Measurements from ENCODE around the gene ATG12.
"Not testable (repeated sequence)": the region's sequence is repeated elsewhere in the genome, so short reads cannot be mapped to it uniquely, and the experiment has no call there.

The ATG12 gene

DNA sequence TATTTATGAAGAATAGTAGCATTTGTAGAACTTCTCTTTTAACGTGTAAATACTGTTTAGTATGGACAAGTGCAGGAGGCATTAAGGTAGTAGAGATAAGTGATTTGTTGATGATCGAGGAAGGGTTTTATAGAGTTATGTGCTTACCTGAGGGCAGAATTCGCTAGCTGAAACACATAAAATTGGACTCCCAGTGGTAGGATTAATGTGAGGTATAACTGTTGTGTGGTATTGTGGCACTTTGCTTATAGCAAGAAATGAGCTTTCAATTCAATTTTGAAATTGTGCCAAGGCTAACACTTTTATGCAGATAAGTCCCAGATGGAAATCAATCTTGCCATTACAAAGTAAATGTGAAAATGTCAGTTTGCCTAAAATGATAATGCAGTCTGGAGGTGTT is 1.6 kb upstream of the ATG12 start:
- no peak for DNase-seq (ENCODE audit: low read depth in 2 of 2)

DNA sequence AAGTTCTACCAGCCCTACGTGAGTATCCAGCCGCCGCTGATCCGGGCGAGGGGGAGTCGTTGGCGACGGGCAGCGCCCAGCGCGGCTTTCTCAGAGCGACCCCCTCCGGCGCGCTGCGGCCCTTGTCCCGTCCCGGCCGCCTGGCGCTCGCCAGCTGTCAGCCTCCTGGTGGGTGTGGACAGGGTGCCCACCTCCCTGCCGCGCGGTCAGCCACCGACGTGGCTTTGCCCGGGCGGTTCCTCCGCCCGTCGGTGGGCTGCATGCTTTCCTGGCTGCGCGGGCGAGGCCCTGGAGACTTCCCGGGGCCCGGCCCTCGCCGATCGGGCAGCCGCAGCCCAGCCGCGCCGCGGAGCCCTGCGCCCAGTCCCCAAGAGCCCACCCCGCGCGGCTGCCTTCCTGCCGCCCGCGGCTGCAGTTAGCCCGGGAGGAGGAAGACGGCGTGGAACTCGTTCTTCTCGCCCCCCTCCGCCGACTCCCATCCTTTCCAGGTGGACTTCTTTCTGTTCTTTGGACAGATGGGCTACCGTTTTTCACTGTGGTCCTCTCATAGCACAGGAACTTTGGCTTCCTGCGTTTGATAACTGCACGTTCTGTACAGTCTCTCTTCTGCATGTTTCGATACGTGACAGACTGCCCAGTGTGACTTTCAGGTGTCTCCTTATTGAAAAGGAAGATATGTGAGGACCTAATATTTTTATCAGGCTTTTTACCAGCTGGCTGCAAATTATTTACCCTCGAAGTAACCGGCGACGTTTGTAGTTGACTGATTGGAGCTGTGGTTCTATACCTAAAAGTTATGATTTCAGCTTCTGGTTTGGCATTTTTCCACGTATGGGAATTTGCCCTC is 947 bp upstream of the ATG12 start:
- no peak for DNase-seq (ENCODE audit: low read depth in 2 of 2)

DNA sequence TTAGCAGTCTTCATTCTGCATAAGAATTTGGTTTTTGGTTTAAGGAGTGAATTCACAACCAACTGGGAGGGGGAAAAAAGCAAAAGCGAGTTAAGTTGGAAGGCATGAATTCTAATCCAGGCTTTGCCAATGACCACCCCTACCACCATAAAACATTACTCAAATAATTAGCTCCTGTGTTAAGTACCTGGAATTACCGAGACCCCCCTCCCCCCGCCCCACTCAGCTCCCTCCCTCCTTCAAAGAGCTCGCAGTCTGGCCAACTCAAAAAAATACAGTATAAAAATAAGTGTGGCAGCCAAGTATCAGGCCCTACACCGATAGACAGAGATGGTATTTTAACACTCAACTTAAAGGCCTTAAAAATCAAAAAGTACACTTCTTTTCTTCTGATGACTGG is 492 bp downstream of the ATG12 start:
- no peak for DNase-seq (ENCODE audit: low read depth in 2 of 2)

DNA sequence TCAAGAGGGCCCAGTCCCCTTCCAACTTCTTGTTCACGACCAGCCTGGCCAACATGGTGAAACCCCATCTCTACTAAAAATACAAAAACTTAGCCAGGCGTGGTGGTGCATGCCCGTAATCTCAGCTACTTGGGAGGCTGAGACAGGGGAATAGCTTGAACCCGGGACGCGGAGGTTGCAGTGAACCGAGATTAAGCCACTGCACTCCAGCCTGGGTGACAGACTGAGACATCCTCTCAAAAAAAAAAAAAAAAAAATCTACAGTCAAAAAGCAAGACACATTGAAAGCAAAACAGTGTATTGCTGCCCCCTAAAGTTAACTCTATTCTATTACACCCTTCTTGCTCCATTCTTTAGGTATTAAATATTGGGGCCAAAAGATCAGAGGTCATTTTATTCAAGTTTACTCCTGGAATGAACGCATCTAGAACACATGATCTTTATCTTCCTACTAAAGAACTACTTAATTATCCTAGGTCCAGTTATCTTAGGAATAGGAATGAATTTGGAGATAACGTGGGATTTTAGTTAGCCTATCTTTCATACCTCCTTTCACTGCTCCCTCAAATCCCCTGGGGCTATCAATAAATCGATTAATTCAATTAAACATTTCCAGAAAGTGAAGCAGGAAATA is 2.4 kb downstream of the ATG12 start:
- no peak for DNase-seq (ENCODE audit: low read depth in 2 of 2)

DNA sequence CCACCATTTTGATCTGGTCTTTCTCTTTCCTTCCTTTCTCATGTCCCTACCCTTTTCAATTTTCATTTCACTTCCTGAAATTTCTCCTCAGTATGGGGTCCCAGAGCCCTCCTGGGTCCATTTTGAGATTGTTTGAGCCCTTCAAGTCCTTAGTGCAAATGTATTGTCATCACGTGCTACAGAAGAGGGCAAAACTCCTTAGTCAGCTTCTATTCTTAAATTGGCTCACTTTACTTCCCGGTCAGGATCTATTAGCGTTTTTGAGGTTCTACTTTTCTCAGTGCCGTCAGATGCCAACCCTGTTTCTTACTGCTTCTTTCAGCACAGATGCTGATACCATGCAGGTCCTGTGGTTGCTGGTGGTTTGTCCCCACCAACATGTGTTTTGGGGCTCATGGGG is 5.9 kb downstream of the ATG12 start:
- no peak for DNase-seq (ENCODE audit: low read depth in 2 of 2)

DNA sequence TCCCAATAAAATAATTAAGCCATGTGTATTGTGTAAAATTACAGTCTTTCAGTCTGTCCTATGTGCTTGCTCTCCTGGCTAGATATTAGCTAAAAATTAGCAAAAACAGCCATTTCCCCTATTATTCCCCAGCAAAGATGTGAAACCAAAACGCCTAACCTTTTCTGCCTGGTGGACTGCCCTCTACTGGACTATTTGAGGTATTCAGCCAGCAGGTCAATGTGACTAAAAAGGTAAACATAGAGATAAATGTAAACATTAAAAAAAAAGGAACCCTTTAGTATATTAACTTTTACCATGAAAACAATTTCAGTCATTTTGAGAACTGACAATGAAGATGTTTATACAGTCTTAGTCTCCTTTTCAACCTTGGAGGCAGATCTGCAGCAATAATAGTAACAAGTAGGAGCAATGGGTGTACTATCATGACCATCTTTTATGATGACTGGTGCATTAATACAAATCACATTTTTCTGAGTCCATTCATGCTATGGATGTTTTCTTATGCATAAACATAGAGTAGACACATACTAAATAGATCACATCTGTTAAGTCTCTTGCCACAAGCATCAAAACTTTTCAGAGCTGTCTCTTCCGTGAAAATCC is 10.1 kb downstream of the ATG12 start:
- peak in 1 of 2 donors; percentile 9 for DNase-seq (ENCODE audit: low read depth in 2 of 2)

DNA sequence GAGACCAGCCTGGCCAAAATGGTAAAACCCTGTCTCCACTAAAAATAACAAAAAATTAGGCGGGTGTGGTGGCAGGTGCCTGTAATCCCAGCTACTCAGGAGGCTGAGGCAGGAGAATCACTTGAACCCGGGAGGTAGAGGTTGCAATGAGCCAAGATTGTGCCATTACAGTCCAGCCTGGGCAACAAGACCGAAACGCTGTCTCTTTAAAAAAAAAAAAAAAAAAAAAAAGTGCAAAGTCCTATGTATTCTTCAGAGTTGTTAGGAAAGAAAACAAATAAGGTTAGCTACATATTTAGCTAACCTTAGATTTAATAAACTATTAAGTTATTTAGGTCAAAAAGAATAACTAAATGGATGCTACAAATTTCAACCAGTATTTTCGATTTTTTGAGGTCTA is 11.5 kb downstream of the ATG12 start:
- DNase-seq (ENCODE audit: low read depth in 2 of 2) = no peak

DNA sequence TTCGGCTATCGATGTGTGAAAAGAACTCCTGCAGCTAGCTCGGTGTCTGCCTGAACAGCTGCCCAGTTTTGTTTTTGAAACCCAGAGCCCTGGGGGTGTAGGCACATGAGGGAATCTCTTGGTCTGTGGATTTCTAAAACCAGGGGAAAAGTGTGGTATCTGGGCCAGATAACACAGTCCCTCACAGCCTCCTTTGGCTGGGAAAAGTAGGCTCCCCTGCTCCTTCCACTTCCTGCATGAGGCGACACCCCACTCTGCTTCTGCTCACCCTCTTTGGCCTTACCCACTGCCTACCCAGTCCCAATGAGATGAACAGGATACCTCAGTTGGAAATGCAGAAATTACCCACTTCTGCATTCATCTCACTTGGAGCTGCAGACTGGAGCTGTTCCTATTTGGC is 15.4 kb downstream of the ATG12 start:
- DNase-seq (ENCODE audit: low read depth in 2 of 2) = no peak

DNA sequence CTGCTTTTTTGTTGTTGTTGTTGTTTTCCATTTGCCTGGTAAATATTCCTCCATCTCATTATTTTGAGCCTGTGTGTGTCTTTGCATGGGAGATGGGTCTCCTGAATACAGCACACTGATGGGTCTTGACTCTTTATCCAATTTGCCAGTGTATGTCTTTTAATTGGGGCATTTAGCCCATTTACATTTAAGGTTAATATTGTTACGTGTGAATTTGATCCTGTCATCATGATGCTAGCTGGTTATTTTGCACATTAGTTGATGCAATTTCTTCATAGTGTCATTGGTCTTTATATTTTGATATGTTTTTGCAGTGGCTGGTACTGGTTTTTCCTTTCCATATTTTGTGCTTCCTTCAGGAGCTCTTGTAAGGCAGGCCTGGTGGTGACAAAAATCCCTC is 16.4 kb downstream of the ATG12 start:
- not testable (repeated sequence) for DNase-seq (ENCODE audit: low read depth in 2 of 2)

DNA sequence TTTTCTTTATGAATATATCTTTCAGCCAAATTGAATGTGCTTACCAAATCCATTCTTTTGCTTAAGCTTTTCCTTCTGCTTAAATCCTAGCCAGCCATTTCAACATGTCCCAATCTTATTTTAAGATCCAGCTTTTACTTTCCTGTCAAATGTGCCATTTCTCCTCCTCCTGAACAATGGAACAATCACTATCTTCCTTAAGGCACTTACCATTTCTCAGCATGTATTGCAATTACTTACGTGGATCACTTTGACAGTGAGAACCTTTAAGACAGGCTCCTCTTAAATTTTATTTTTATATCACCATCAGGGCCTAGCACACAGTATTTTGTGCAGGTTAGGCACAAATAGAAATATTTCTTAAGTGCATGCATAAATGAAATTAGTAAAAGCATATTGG is 20.5 kb downstream of the ATG12 start:
- no peak for DNase-seq (ENCODE audit: low read depth in 2 of 2)

DNA sequence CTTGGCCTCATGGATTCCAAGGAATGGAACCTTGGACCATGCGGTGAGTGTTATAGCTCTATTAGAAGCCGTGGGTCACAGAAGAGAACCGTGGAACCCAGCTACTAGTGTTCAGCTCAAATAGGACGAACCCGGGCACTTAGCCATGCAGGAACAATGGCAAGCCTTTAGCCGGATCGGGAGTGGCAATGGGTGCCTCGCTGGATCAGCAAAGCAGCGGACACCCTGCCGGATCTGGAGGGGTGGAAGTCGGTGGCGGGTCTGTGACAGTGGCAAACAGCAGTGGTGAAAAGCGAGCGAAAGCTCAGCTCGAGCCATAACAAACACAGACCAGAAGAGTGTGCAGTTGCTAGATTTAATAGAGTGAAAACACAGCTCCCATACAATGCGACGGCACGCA is 22.5 kb downstream of the ATG12 start:
- no peak for DNase-seq (ENCODE audit: low read depth in 2 of 2)

DNA sequence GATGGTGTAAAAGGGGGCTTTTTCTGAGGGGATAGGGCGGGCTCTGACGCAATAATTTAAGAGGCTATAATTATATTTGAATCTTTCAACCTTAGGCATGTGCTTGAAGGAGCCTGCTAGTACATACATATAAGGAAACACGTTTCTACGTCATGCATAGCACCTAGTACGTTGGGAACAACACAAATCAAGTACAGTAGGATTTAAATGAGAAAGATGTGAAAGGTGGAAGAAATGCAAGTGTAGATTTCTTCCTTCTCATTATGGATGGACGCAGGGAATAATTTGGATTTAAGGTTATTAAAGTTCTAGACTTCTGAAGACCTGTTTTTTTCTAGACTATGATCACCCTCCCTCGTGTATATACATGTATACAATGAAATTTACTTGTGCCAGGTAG is 24.0 kb downstream of the ATG12 start:
- no peak for DNase-seq (ENCODE audit: low read depth in 2 of 2)

DNA sequence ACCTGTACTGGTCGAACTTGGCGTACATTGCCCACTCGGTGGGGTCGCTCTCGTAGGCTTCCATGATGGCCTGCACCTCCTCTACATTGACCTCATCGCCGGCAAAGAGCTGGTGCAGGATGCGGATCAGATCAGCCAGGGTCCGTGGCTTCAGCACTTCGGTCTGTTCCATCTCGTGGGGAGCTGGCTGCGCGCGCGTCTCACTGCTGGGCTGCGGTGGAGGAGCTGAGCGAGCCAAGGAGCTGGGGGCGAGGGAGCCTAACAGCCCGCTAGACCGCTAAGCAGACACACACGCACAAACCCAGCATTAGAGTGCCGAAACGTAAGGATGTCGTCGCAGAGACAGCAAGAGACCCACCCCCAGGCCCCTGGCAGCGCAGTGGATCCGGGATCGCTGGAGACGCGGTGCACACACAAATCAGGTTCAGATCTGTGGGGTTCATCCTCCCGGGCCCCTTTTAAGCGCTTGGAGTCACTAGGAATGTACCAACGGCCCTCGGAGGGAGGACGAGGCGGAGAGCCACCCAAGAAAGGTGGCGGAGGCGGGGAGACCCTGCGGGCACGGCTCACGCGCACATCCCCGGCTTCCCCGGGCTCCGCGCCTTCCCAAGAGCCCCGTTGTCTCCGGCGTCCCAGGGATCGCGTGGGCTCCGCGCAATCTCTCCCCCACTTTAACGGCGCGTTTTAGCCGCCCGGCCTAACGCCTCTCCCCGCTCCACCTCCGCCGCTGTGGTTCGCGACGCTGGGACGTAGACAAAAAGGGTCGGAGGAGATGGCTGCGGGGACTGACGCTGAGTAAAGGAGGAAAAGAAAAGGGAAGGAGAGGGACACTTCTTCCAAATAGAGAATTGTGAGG is 24.9 kb downstream of the ATG12 start, which contains the start of gene CDO1:
Gene CDO1, minus strand, starts transcription at position 434 of the 856 bp plus-strand sequence. Its CDS starts 262 bp downstream, at position 172.
- no peak for DNase-seq (ENCODE audit: low read depth in 2 of 2)

DNA sequence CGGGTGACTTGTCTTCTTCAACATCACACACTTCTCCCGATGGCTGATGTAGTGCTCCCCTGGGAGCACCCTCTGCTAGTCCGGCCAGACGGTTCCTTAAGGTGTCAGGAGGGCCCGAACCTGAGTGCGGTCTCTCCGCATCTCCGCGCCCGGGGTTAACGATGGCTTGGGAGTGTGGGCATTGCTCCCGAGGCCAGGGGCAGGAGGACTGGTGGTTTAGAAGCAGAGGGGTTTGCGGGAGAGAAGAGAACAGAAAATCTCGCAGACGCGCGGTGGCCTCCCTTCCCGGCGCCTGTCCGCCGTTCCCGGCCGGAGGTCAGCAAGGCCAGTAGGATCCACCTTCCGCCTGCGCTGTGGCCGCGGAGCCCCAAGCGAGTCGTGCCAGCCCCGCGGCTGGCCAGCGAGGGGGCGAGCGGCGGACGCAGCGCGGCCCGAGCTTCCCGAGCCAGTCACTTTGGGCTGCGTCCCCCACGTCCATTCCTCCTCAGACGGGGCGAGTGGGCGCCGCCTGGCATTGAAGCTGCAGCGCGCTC is 25.6 kb downstream of the ATG12 start:
- no peak for DNase-seq (ENCODE audit: low read depth in 2 of 2)

DNA sequence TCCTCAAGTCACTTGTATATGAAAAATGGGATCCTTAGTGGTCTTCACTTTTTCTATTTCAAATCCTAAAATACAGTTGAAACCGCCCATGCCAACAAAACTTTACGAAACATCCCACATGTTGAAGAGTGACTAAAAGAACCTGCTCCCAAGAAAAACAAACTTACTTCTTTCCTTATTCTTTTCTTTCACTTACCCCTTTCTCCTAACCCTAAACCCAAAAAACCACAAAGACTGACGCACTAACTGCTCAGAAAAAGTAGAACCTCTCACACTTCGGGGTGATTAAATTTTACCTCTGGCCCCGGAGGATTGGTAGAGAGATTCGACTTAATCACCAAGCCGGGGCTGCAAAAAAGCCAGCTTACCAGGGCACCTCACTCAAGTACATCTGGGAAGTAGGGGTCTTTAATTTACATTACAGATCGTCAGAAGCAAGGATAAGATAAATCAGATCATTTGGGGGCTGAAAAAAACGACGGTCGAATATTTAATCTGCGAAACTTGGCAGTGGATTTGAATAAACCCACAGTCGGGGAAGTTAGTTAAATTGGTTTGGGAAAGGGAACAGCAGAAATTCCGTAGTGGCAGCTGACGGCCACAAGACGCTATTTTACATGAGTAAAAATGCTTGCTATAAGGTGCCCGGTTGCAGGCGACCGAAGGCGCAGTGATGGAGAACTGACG is 26.2 kb downstream of the ATG12 start:
- DNase-seq (ENCODE audit: low read depth in 2 of 2) = no peak

DNA sequence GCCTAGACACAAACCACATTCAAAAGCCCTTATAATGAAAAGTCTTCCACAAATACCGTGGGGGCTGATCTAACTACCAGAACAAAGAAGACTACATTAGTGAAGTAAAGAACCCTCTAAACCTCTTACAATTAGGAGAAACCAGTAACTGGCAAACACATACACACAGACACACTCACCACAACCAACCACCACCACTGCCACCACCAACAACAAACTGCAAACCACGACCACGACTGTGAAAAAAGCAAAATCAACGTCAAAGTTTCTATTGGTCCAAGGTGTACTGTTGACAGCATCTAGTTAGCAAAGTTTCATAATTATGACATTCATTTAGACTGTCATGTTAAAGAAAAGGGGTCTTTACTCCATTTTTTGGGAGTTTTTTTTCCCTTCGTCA is 27.6 kb downstream of the ATG12 start:
- DNase-seq (ENCODE audit: low read depth in 2 of 2) = no peak

DNA sequence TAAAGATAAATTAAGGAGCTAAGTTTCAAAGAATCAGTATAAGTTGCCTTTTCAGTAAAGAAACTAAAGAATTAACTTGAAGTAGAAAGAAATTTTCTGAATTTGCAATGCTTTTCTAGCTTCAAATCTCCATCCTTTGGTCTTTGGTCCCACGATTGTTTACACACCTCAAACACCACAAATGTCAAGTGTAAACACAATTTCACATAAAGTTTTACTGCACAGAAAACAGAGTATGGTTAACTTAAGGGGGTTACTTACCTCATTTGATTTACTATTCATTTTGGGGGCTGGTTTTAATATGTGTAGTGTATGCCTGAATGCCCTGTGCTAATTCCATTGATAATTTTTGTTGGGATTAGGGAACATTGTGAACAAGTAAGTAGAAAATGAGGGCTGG is 29.0 kb downstream of the ATG12 start:
- DNase-seq (ENCODE audit: low read depth in 2 of 2) = no peak

DNA sequence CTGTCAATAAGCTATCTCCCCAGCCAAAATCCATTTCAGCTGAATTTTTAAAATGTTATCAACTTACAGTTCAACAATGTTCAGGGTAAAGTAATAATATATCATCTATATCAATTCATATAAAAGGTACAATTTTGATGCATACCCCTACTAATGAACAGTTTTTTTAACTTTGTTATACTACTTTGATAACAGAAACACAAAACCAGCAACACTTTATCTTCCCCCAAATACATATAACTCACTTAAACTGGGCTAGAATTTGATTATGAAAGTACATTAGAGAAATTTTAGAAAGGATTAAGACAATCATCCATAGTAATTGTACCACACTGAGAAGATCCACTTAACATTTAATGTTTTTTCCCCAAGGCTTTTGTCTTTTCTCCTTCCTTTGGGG is 30.0 kb downstream of the ATG12 start:
- no peak for DNase-seq (ENCODE audit: low read depth in 2 of 2)

DNA sequence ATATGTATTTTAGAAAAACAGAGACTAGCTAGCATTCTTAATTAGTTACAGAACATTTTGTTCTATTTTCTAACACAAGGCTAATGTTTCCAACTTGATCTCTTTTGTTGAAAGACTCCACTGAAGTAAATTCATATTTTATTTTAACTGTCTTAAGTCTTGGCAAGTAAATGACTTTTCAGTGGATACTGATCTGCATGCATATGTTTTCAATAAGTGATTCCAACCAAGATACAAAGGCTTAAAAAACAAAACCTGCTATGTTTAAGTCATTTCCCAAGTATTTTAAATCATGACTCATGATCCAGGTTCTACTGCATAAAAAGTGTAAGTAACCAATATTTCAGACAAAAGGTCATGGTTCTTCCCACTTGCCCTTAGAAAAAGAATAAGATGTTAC is 30.6 kb downstream of the ATG12 start:
- no peak for DNase-seq (ENCODE audit: low read depth in 2 of 2)

DNA sequence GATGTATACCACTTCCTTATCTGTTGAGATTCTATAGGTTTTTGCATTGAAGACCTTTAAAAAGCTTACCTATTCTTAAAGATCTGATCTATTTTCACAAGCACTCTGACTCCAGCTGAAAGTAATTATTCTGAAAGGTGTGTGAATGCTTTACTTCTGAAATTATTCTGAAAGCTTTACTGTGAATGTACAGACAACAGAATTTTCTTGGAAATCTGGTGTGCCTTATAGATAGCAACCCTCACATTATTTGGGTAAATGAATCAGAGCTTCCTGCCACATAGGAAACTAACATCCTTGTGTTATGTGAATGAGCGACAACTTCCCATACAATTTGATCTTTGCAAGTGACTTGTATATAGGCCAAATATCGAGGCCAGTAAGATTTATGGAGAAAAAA is 31.4 kb downstream of the ATG12 start:
- DNase-seq (ENCODE audit: low read depth in 2 of 2) = no peak

DNA sequence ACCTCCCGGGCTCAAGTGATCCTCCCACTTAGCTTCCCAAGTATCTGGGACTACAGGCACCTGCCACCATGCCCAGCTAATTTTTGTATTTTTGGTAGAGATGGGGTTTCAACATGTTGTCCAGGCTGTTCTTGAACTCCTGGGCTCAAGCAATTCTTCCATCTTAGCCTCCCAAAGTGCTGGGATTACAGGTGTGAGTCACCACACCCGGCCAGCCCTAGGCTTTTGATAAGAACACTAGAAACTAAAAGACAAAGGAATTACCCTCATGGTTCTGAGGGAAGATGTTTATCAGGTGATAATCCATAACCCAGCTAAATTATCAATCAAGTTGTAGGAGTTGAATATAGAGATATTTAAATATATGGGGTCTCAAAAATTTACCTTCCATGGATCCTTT is 33.3 kb downstream of the ATG12 start:
- DNase-seq (ENCODE audit: low read depth in 2 of 2) = not testable (repeated sequence)
